Right cardiac atrium (tissue), 5 donors: ENCODE measurements around the gene DERL3. TPM values are rescaled to one million over a fixed set of nuclear protein-coding genes. Genes with fewer than 3 reads are reported as not detected.

Experiments used
- ATAC-seq, 2 donors: fragments of 200-7000 bp; cut with Tn5 transposase; one replicate each; pipeline versions ENCODE4 v1.8.0 to v1.9.1; 2020; ENCODE audit warnings: moderate library complexity in 2 of 2, mild to moderate bottlenecking in 1 of 2
- DNase-seq, 3 donors: peaks; one replicate each; pipeline ENCODE4 v3.0.0-alpha.2; 2020
- H3K27ac ChIP-seq: one replicate; pipeline ENCODE4 v1.5.1; 2013; ENCODE audit warnings: mild to moderate bottlenecking, low read length, control low read depth, moderate library complexity
- H3K27me3 ChIP-seq: one replicate; pipeline ENCODE4 v1.6.1; 2013; ENCODE audit not compliant: control insufficient read depth, insufficient read depth
- H3K4me1 ChIP-seq: one replicate; pipeline ENCODE4 v1.6.1; 2013; ENCODE audit warnings: low read length; ENCODE audit not compliant: control insufficient read depth, insufficient read depth
- H3K4me3 ChIP-seq: one replicate; pipeline ENCODE4 v1.5.1; 2013; ENCODE audit warnings: low read length, control low read depth
- H3K9me3 ChIP-seq: one replicate; pipeline ENCODE4 v1.6.1; 2013; ENCODE audit warnings: low read length; ENCODE audit not compliant: control insufficient read depth
- WGBS: extraction: QIAGEN DNeasy Blood & Tissue Kit; methylation state at CpG from one replicate; pipeline ENCODE4 v1.1.7; 2013; 5-methylcytosine and 5-hydroxymethylcytosine counted together
- intact Hi-C, 4 donors: fragments of 100-400 bp; cut with DNase I; formaldehyde crosslinking; loops; one replicate each; pipeline versions ENCODE4 v1.11.0 to v1.14.0; 2022 to 2023
- polyA plus RNA-seq: library from polyadenylated mRNA; stranded (reverse); fragments of 200-250 nt; gene quantifications from one replicate; pipeline ENCODE4 v1.2.3, GENCODE V29; 2013
- total RNA-seq, 4 donors: library from RNA; stranded (reverse); fragmentation: NEBNext Ultra II Directional; extraction: Animal tissue kit (Norgen Biotek cat#: 25700); gene quantifications; one replicate each; pipeline ENCODE4 v1.2.1, GENCODE V29; 2021
- donor health status: healthy with polysubstance abuse.
- donor health status: DM: no; HTN: yes; CAD: no.
- donor health status: DM: no; HTN: no; CAD: no.
- donor health status: DM: no; HTN: yes; CAD: no; lungs with severe emphysema.
- donor health status: DM: yes; HTN: yes; CAD: no.

DERL3 gene
- total and polyA plus RNA-seq, 5 donors: 5.0 to 11.6 (median 6.9) TPM

GRCh38 chr22:23817146-23817545, 21.7 kb downstream of the DERL3 start:
- H3K27ac ChIP-seq: no peak overlapping the region
- peak in 1 of 3 donors; percentile 16 for DNase-seq
- WGBS: 85% methylated on average over 6 of the region's 6 CpGs
- H3K27me3 ChIP-seq: no peaks in the 10 kb centered on the region
- intact Hi-C loops: no loop called here
- no peaks in the 10 kb centered on the region for H3K4me1 ChIP-seq
- no peaks in the 10 kb centered on the region for H3K9me3 ChIP-seq
- no peak for ATAC-seq
- H3K4me3 ChIP-seq: no peak overlapping the region

- 73% methylated on average over 18 of the region's 18 CpGs for WGBS
Observed at GRCh38 chr22:23816156-23816976, 22.4 kb downstream of the DERL3 start.

GRCh38 chr22:23815541-23816155, 23.2 kb downstream of the DERL3 start:
- DNase-seq (peak in 1 of 3 donors; percentile 12), ATAC-seq (peak in 1 of 2 donors; percentile 18)
- H3K27ac ChIP-seq: peak overlapping the region; percentile 80

More at GRCh38 chr22:23816156-23816976, 22.4 kb downstream of the DERL3 start:
- Histone ChIP-seq H3K4me1 (no peaks in the 10 kb centered on the region), H3K9me3 (no peaks in the 10 kb centered on the region), H3K4me3 (no peak overlapping the region), H3K27me3 (no peaks in the 10 kb centered on the region), H3K27ac (peak overlapping the region; percentile 80)
- peak in 2 of 3 donors; percentile 74 to 79 for DNase-seq
- intact Hi-C loops: no loop called here
- ATAC-seq: peak; percentile 80 to 81

GRCh38 chr22:23812378-23812777, 26.4 kb downstream of the DERL3 start:
- no peaks in the 10 kb centered on the region for H3K4me1 ChIP-seq
- no peak overlapping the region for H3K4me3 ChIP-seq
- intact Hi-C loops: no loop called here
- H3K9me3 ChIP-seq: no peaks in the 10 kb centered on the region
- WGBS: 95% methylated on average over 4 of the region's 4 CpGs
- DNase-seq (no peak), ATAC-seq (no peak)
- H3K27me3 ChIP-seq: no peaks in the 10 kb centered on the region
- H3K27ac ChIP-seq: no peak overlapping the region

More at GRCh38 chr22:23815541-23816155, 23.2 kb downstream of the DERL3 start:
- Histone ChIP-seq H3K4me1 (no peaks in the 10 kb centered on the region), H3K27me3 (no peaks in the 10 kb centered on the region), H3K4me3 (no peak overlapping the region), H3K9me3 (no peaks in the 10 kb centered on the region)
- intact Hi-C loops: no loop called here
- WGBS: 66% methylated on average over 10 of the region's 10 CpGs

GRCh38 chr22:23806837-23807236, 32.0 kb downstream of the DERL3 start:
- no peaks in the 10 kb centered on the region for H3K27me3 ChIP-seq
- no peak overlapping the region for H3K27ac ChIP-seq
- ATAC-seq (no peak), DNase-seq (no peak)
- peaks cover 2% of the 10 kb centered on the region for H3K4me1 ChIP-seq
- no peak overlapping the region for H3K4me3 ChIP-seq
- intact Hi-C loops: no loop called here
- no peaks in the 10 kb centered on the region for H3K9me3 ChIP-seq
- 87% methylated on average over 1 of the region's 1 CpG for WGBS

GRCh38 chr22:23804781-23805291, 34.0 kb downstream of the DERL3 start:
- peak overlapping the region; percentile 1 for H3K27ac ChIP-seq
- 54% methylated on average over 12 of the region's 12 CpGs for WGBS
- H3K4me3 ChIP-seq: no peak overlapping the region
- H3K4me1 ChIP-seq: peaks cover 2% of the 10 kb centered on the region
- ATAC-seq (peak; percentile 69 to 77), DNase-seq (peak in 2 of 3 donors; percentile 67 to 71)
- H3K27me3 ChIP-seq: no peaks in the 10 kb centered on the region
- intact Hi-C loops: no loop called here
- no peaks in the 10 kb centered on the region for H3K9me3 ChIP-seq

GRCh38 chr22:23803001-23803819, 35.6 kb downstream of the DERL3 start:
- intact Hi-C loops: no loop called here
- ATAC-seq: no peak
- 82% methylated on average over 21 of the region's 21 CpGs for WGBS
- H3K27me3 ChIP-seq: no peaks in the 10 kb centered on the region
- H3K27ac ChIP-seq: no peak overlapping the region
- H3K4me3 ChIP-seq: no peak overlapping the region
- DNase-seq: peak in 1 of 3 donors; percentile 20
- no peaks in the 10 kb centered on the region for H3K9me3 ChIP-seq
- peaks cover 2% of the 10 kb centered on the region for H3K4me1 ChIP-seq

- 91% methylated on average over 8 of the region's 8 CpGs for WGBS
- Histone ChIP-seq H3K4me1 (peaks cover 2% of the 10 kb centered on the region), H3K9me3 (no peaks in the 10 kb centered on the region), H3K4me3 (no peak overlapping the region), H3K27me3 (no peaks in the 10 kb centered on the region), H3K27ac (no peak overlapping the region)
- intact Hi-C loops: no loop called here
- DNase-seq (peak in 1 of 3 donors; percentile 17), ATAC-seq (no peak)
Observed at GRCh38 chr22:23801886-23802377, 36.9 kb downstream of the DERL3 start.

- H3K4me3 ChIP-seq: no peak overlapping the region
- intact Hi-C loops: no loop called here
- 89% methylated on average over 11 of the region's 11 CpGs for WGBS
- ATAC-seq (no peak), DNase-seq (peak in 1 of 3 donors; percentile 6)
- H3K27me3 ChIP-seq: no peaks in the 10 kb centered on the region
- no peaks in the 10 kb centered on the region for H3K9me3 ChIP-seq
- no peak overlapping the region for H3K27ac ChIP-seq
- peaks cover 2% of the 10 kb centered on the region for H3K4me1 ChIP-seq
Observed at GRCh38 chr22:23801238-23801821, 37.5 kb downstream of the DERL3 start.
